Astrocyte of the cerebellum (primary cell): ENCODE measurements around the gene ANP32B.

Source experiments
- DNase-seq: peaks from one replicate; pipeline ENCODE4 v3.0.0-alpha.2; 2011; ENCODE audit warnings: low read depth
- H3K4me3 ChIP-seq: 2 replicates; pipeline ENCODE4 v1.5.1; 2011; ENCODE audit warnings: mild to moderate bottlenecking, low read depth, low read length, moderate library complexity
- in situ Hi-C: cut with HindIII; loops from 2 replicates; pipeline ENCODE4 v1.10.0; 2017; ENCODE audit warnings: low sequenced_read_pairs
- TF ChIP-seq, protein P1 (sequence below): IDR thresholded peaks from 2 replicates; pipeline ENCODE4 v1.5.1; 2012; ENCODE audit warnings: low read length, low read depth, moderate library complexity, mild to moderate bottlenecking; ENCODE audit errors: missing control alignments

ANP32B gene

DNA sequence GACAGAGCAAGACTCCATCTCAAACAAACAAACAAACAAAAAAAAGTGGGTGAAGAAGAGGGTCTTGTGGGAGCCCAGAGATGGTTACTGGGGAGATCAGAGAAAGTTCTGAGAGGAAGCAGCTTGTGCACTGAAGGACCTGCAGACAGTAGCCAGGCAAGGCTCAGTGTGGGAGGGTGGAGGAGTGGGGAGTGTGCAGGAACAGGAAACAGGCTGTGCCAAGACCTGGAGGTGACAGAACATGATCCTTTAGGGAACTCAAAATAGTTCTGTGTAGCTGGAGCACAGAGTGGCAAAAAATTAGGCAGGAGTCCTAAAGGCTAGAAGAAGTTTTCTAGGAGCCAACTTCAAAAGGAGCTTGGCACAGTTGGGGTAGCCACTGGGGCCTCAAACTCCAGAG is 54.2 kb downstream of the ANP32B start:
- in situ Hi-C loops: no loop called here
- DNase-seq: no peak
- TF ChIP-seq, protein P1, sequence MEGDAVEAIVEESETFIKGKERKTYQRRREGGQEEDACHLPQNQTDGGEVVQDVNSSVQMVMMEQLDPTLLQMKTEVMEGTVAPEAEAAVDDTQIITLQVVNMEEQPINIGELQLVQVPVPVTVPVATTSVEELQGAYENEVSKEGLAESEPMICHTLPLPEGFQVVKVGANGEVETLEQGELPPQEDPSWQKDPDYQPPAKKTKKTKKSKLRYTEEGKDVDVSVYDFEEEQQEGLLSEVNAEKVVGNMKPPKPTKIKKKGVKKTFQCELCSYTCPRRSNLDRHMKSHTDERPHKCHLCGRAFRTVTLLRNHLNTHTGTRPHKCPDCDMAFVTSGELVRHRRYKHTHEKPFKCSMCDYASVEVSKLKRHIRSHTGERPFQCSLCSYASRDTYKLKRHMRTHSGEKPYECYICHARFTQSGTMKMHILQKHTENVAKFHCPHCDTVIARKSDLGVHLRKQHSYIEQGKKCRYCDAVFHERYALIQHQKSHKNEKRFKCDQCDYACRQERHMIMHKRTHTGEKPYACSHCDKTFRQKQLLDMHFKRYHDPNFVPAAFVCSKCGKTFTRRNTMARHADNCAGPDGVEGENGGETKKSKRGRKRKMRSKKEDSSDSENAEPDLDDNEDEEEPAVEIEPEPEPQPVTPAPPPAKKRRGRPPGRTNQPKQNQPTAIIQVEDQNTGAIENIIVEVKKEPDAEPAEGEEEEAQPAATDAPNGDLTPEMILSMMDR: no peak
- H3K4me3 ChIP-seq: no peak overlapping the region

DNA sequence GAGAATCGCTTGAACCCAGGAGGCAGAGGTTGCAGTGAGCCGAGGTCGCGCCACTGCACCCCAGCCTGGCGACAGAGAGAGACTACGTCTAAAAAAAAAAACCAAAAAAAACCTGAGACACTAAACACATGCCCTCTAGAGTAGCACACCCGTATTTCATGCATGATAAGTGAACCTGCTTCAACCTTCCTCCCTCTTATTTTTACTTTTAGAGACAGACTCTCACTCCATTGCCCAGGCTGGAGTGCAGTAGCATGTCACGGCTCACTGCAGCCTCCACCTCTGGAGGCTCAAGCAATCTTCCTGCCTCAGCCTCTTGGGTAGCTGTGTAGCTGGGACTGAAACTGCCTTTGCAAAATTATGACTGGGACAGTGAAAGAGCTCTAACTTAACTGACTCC is 55.8 kb downstream of the ANP32B start:
- DNase-seq: no peak
- TF ChIP-seq, protein P1: no peak
- in situ Hi-C loops: no loop called here
- no peak overlapping the region for H3K4me3 ChIP-seq

DNA sequence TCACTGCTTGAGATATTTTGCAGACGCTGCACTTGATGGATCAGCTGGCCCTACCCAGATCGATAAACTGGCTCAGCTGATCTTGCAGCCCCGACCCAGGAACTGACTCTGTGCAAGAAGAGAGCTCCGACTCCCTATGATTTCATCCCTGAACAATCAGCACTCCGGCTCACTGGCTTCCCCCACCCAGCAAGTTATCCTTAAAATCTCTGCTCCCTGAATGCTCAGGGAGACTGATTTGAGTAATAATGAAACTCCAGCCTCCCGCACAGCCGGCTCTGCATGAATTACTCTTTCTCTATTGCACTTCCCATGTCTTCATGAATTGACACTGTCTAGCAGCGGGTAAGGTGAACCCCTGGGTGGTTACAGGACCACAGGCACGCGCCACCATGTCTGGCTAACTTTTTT is 56.5 kb downstream of the ANP32B start:
- H3K4me3 ChIP-seq: no peak overlapping the region
- TF ChIP-seq, protein P1: no peak
- DNase-seq: no peak
- in situ Hi-C loops: no loop called here

DNA sequence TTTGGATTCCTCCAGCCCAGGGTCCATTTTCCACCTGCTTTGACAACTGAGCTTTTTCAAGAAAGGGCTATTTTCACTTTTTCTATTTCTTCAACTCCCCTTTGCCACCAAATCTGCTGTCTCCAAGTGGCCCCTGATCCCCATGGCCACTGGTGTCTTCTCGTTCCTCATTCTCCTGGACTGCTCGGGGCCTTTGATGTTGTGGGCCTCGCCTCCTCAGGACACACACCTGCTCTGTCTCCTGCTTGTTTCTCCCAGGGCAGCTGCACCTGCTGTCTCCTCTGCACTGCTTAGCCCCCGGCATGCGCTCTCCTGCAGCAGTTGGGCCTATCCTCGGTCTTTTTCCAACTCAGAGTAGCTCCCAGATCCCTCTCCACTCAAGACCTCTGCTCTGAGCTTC is 57.1 kb downstream of the ANP32B start:
- TF ChIP-seq, protein P1: no peak
- in situ Hi-C loops: no loop called here
- no peak overlapping the region for H3K4me3 ChIP-seq
- no peak for DNase-seq

DNA sequence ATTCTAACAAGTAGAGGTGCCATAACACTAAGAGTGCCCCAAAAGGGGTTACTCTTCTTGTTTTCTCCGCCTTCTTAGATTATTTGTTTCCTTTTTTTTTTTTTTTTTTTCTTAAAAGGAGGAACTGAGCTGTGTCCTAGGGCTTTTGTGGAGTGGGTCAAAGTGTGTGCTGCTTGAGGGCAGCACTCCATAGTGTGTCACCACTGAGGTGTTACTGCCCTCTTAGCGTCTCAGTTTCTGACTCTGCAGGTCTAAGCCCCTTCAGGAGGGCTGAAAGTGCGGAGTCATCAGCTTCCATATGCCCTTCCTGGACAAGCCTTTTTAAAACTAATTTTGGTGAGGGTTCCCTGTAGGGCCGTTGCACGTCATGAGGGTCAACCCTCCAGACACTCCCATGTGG is 60.8 kb downstream of the ANP32B start:
- DNase-seq: no peak
- in situ Hi-C loops: no loop called here
- no peak overlapping the region for H3K4me3 ChIP-seq
- TF ChIP-seq, protein P1: no peak

DNA sequence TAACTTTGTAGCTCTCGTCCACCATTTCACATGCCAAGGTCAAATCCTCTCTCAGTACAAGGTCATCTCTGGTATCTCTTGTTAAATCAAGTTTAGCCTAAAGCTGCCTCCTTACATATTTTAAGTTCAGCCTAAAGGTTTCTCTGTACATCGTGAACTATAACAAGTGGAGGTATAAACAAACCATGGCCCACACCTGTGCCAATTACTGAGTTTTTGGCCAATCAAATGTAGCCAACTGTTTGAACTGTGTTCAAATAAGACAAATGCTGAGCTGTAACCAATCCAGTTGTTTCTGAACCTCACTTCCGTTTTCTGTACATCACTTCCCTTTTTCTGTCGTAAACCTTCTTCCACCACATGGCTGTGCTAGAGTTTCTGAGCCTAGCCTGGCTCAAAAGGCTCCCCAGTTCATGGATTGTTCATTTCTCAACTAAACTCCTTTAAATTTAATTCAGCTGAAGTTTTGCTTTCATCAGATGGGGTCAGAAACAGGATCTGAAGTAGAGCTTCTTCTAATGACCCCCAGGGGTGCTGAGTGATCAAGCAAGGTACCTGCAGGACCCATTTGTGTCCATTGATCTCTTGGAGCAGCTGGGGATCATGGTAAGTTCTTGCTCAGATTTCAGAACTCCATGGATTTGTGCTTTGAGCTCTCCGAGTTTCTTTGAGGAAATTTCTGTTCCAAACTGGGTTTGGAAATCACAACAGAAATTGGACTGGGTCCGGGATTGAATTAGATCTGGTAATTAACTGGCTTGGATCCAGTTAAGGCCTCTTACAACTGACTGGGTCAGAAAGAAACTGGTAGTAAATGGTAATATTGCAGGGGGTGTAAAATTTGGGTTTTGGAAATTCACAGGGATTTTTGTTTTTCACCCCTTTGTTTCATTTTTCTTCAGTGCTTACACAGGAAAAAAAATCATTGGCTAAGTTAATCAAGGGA is 62.4 kb downstream of the ANP32B start:
- no peak overlapping the region for H3K4me3 ChIP-seq
- in situ Hi-C loops: no loop called here
- TF ChIP-seq, protein P1: no peak
- DNase-seq: no peak

DNA sequence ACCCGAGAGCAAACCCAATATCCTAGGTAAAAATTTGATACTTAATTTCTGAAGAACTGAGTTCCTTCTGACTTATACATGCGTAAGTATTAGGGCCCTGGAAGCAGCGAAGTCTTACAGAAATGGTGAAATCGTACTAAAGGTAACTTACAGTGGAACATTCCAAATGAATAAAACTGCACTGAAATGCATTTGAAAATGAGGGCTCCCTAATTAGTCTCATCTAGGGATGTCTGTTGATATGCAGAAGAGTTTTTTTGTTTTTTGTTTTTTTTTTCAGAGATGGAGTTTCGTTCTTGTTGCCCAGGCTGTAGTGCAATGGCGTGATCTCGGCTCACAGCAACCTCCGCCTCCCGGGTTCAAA is 63.0 kb downstream of the ANP32B start:
- TF ChIP-seq, protein P1: no peak
- in situ Hi-C loops: no loop called here
- H3K4me3 ChIP-seq: no peak overlapping the region
- DNase-seq: no peak
